Endothelial cell of umbilical vein (primary cell): ENCODE results near the gene SLC38A4. TPM values are rescaled to one million over a fixed set of nuclear protein-coding genes. Genes with fewer than 3 reads are reported as not detected.

ENCODE experiments used
- BruUV-seq: library from RNA; stranded (reverse); fragments of 400-500 nt; replicated peaks from 2 replicates; lab custom pipeline; 2021; lab: Mats Ljungman, UMichigan
- CTCF ChIA-PET: fragments of 300-600, 350-600 bp; sonication (Branson Sonifier 250); formaldehyde crosslinking; loops from one replicate; lab custom pipeline; 2021; ENCODE audit warnings: antibody characterized with exemption, inconsistent platforms; lab: Charles Lee
- POLR2A ChIA-PET: fragments of 300-600, 350-600 bp; sonication (Branson Sonifier 250); formaldehyde crosslinking; loops from one replicate; lab custom pipeline; 2021; ENCODE audit warnings: antibody characterized with exemption, inconsistent platforms; lab: Charles Lee
- DNase-seq: peaks from one replicate; pipeline ENCODE4 v3.0.0-alpha.2; 2011; ENCODE audit warnings: low read depth, low spot score
- FAIRE-seq: peaks from 2 replicates; lab custom pipeline; 2011; peaks lifted over from hg19 to GRCh38; lab: Jason Lieb, UNC
- H2AFZ ChIP-seq: 2 replicates; pipeline ENCODE4 v1.6.0; 2012; ENCODE audit warnings: low read depth, low read length, control low read depth, inconsistent platforms
- H3K27ac ChIP-seq: 2 replicates; pipeline ENCODE4 v1.5.1; 2011; ENCODE audit warnings: low read depth, mild to moderate bottlenecking, control low read depth, low read length, moderate library complexity; ENCODE audit not compliant: insufficient read depth
- H3K27me3 ChIP-seq, 2 experiments: 2 replicates each; pipeline versions ENCODE4 v1.6.0 to v1.6.1; 2011; ENCODE audit warnings: low read length in 2 of 2, mixed read lengths in 1 of 2; ENCODE audit not compliant: control insufficient read depth in 2 of 2, insufficient read depth in 2 of 2
- H3K36me3 ChIP-seq, 2 experiments: 2 replicates in 1 of 2; 3 replicates in 1 of 2; pipeline ENCODE4 v1.5.1; 2011; ENCODE audit warnings: low read length in 2 of 2, mild to moderate bottlenecking in 1 of 2, moderate library complexity in 1 of 2; ENCODE audit not compliant: control insufficient read depth in 2 of 2, insufficient read depth in 2 of 2; ENCODE audit errors: extremely low read depth in 1 of 2
- H3K4me1 ChIP-seq: 3 replicates; pipeline ENCODE4 v1.5.1; 2011; ENCODE audit warnings: mild to moderate bottlenecking, low read length; ENCODE audit not compliant: control insufficient read depth, insufficient read depth; ENCODE audit errors: extremely low read depth
- H3K4me2 ChIP-seq: 2 replicates; pipeline ENCODE4 v1.6.1; 2011; ENCODE audit warnings: low read length, control low read depth, mixed read lengths; ENCODE audit not compliant: insufficient read depth
- H3K4me3 ChIP-seq, 3 experiments: fragments of 200-600 bp in 1 of 3; sonication (generic), shearing (Covaris generic) in 1 of 3; replicated peaks in 1 of 3; 2 replicates each; pipeline ENCODE4 v1.5.1; 2011 to 2016; ENCODE audit warnings: control low read depth in 3 of 3, low read length in 3 of 3, mild to moderate bottlenecking in 2 of 3, inconsistent platforms in 1 of 3, low read depth in 1 of 3, moderate library complexity in 1 of 3; ENCODE audit not compliant: insufficient read depth in 1 of 3
- H3K79me2 ChIP-seq: 2 replicates; pipeline ENCODE4 v1.6.0; 2012; ENCODE audit warnings: low read length, inconsistent platforms; ENCODE audit not compliant: control insufficient read depth, insufficient read depth
- H3K9ac ChIP-seq: replicated peaks from 2 replicates; pipeline ENCODE3; 2011; ENCODE audit warnings: low read length, control low read depth; ENCODE audit not compliant: insufficient read depth; ENCODE audit errors: extremely low read depth
- H3K9me1 ChIP-seq: replicated peaks from 3 replicates; pipeline ENCODE4 v1.6.0; 2011; ENCODE audit warnings: mild to moderate bottlenecking, low read length; ENCODE audit not compliant: control insufficient read depth, insufficient read depth; ENCODE audit errors: extremely low read depth
- H3K9me3 ChIP-seq: replicated peaks from 2 replicates; pipeline ENCODE4 v1.5.1; 2012; ENCODE audit warnings: low read length, inconsistent platforms; ENCODE audit not compliant: control insufficient read depth, insufficient read depth
- H4K20me1 ChIP-seq: replicated peaks from 2 replicates; pipeline ENCODE3; 2011; ENCODE audit warnings: mild to moderate bottlenecking, low read length; ENCODE audit not compliant: control insufficient read depth, insufficient read depth; ENCODE audit errors: extremely low read depth
- EZH2 ChIP-seq: IDR thresholded peaks from 2 replicates; pipeline ENCODE4 v1.6.1; 2012; ENCODE audit warnings: borderline replicate concordance, low read depth, mild to moderate bottlenecking, moderate library complexity, low read length, inconsistent platforms; ENCODE audit not compliant: severe bottlenecking
- FOS ChIP-seq: IDR thresholded peaks from 2 replicates; pipeline ENCODE4 v1.6.1; 2011; ENCODE audit warnings: mild to moderate bottlenecking, low read length, moderate library complexity, borderline replicate concordance; ENCODE audit not compliant: insufficient read depth
- GATA2 ChIP-seq: IDR thresholded peaks from 2 replicates; pipeline ENCODE4 v1.7.0; 2011; ENCODE audit warnings: low read depth, mild to moderate bottlenecking, moderate library complexity, mixed read lengths, low read length; ENCODE audit not compliant: insufficient read length, insufficient read depth
- JUN ChIP-seq: IDR thresholded peaks from 2 replicates; pipeline ENCODE4 v1.6.1; 2011; ENCODE audit warnings: borderline replicate concordance, low read depth; ENCODE audit not compliant: insufficient read length, insufficient read depth
- MYC ChIP-seq: IDR thresholded peaks from one replicate; pipeline ENCODE4 v1.6.1; 2011; ENCODE audit warnings: mild to moderate bottlenecking, low read depth, low read length
- POLR2A ChIP-seq: IDR thresholded peaks from 2 replicates; pipeline ENCODE4 v1.6.1; 2012; ENCODE audit warnings: low read depth, mild to moderate bottlenecking, control low read depth, low read length
- POLR2AphosphoS5 ChIP-seq: IDR thresholded peaks from 2 replicates; pipeline ENCODE4 v1.6.1; 2012; ENCODE audit warnings: low read depth, mild to moderate bottlenecking, control low read depth, low read length, moderate library complexity; ENCODE audit not compliant: insufficient read depth
- dilution Hi-C: fragments of 300-500 bp; cut with MboI; formaldehyde crosslinking; loops from one replicate; pipeline ENCODE4 v1.15.0; 2019; ENCODE audit warnings: low sequenced_read_pairs; ENCODE audit not compliant: extremely low pct_ligation_motif_present
- intact Hi-C: fragments of 100-400 bp; cut with micrococcal nuclease; formaldehyde crosslinking; loops from one replicate; pipeline ENCODE4 v1.10.0; 2022
- polyA plus RNA-seq, 4 experiments: library from polyadenylated mRNA; depleted of rRNA in 3 of 4; stranded (reverse) in 3 of 4; unstranded in 1 of 4; fragments of >200 nt; gene quantifications; 2 replicates each; pipeline versions ENCODE4 v1.2.1 to v1.2.3, GENCODE V29; 2011 to 2012; ENCODE audit warnings: missing spikeins in 1 of 4
- total RNA-seq: library from RNA; stranded (reverse); gene quantifications from 2 replicates; pipeline ENCODE4 v1.2.3, GENCODE V29; 2021
- TF ChIP-seq, protein P1 (sequence below): IDR thresholded peaks from 2 replicates; pipeline ENCODE4 v1.6.1; 2011; ENCODE audit not compliant: insufficient read depth, insufficient read length
- TF ChIP-seq, protein P2 (sequence below), 2 donors: IDR thresholded peaks; 1 replicate in 1 of 2; 2 replicates in 1 of 2; pipeline ENCODE4 v1.5.1; 2011; ENCODE audit warnings: low read length in 2 of 2, mild to moderate bottlenecking in 2 of 2, moderate library complexity in 2 of 2, control low read depth in 1 of 2, inconsistent platforms in 1 of 2, low read depth in 1 of 2; ENCODE audit not compliant: insufficient read depth in 1 of 2; ENCODE audit errors: extremely low read depth in 1 of 2

SLC38A4 gene
- total and polyA plus RNA-seq, 2 donors (not counting 3 experiments of a cell fraction or from before 2014, with no cell fraction given): 0.36 to 0.66 TPM

DNA sequence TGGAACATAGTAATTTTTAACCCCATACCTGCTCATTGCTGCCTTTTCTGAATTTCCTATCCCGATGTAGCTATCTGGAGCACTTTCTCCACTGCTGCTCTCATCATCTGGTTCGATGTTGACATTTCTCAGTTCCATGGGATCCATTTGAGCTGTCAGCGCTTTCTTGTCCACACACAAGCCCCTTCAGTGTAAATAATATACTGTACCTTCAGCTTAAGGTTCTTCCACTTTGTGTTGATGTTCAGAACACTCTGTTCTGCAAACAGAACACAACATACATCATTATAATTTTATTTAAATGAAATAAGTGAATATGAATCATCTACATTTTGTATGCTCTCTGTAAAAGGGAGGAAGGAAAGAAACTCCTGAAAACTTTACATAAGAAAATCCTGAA, 32.9 kb downstream of the SLC38A4 start:
- Histone ChIP-seq H2AFZ (no peak overlapping the region), H3K4me2 (no peak overlapping the region), H3K27ac (no peak overlapping the region), H3K4me1 (peaks cover 12% of the 10 kb centered on the region), H3K79me2 (no peaks in the 10 kb centered on the region), H3K9me1 (no peaks in the 10 kb centered on the region), H3K9me3 (no peaks in the 10 kb centered on the region), H3K9ac (no peak overlapping the region), H3K27me3 (no peaks in the 10 kb centered on the region), H4K20me1 (no peaks in the 10 kb centered on the region), H3K36me3 (no peaks in the 10 kb centered on the region), H3K4me3 (no peak overlapping the region)
- ChIA-PET POLR2A (no interaction called here), CTCF (interaction anchor here (0.6 kb wide), 1 partner anchor 15 kb away, joined by 3 read pairs; no protein-coding TSS in a partner anchor)
- DNase-seq: no peak
- TF ChIP-seq, protein P1, sequence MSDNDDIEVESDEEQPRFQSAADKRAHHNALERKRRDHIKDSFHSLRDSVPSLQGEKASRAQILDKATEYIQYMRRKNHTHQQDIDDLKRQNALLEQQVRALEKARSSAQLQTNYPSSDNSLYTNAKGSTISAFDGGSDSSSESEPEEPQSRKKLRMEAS: no peak
- no peak for TF ChIP-seq MYC
- no peak for TF ChIP-seq FOS
- TF ChIP-seq, protein P2, sequence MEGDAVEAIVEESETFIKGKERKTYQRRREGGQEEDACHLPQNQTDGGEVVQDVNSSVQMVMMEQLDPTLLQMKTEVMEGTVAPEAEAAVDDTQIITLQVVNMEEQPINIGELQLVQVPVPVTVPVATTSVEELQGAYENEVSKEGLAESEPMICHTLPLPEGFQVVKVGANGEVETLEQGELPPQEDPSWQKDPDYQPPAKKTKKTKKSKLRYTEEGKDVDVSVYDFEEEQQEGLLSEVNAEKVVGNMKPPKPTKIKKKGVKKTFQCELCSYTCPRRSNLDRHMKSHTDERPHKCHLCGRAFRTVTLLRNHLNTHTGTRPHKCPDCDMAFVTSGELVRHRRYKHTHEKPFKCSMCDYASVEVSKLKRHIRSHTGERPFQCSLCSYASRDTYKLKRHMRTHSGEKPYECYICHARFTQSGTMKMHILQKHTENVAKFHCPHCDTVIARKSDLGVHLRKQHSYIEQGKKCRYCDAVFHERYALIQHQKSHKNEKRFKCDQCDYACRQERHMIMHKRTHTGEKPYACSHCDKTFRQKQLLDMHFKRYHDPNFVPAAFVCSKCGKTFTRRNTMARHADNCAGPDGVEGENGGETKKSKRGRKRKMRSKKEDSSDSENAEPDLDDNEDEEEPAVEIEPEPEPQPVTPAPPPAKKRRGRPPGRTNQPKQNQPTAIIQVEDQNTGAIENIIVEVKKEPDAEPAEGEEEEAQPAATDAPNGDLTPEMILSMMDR (IDR thresholded peaks at IDR 0.05; ENCODE audit: extremely low read depth in 1 of 2, insufficient read depth in 1 of 2, low read depth in 1 of 2, low read length in 2 of 2): no peak
- no peak for TF ChIP-seq GATA2
- TF ChIP-seq JUN: no peak
- TF ChIP-seq POLR2A: no peak
- TF ChIP-seq EZH2: no peak
- no peak for TF ChIP-seq POLR2AphosphoS5
- BruUV-seq: no TSS peak
- dilution Hi-C loops (no loop called here), intact Hi-C loops (no loop called here)
- FAIRE-seq: no peak
